Type B pancreatic cell (in vitro differentiated cells): ENCODE measurements around the gene LMNTD1. TPM values are rescaled to one million over a fixed set of nuclear protein-coding genes. Genes with fewer than 3 reads are reported as not detected.
A peak's percentile ranks its signal among the peaks of the same experiment; 100 is the strongest.

Experiments
- DNase-seq: peaks from one replicate; pipeline ENCODE4 v3.0.0; 2021; ENCODE audit warnings: mixed read lengths; ENCODE audit not compliant: unreplicated experiment; ENCODE audit errors: extremely low spot score
- H3K27ac Mint-ChIP-seq: 2 replicates; pipeline ENCODE4 v1.8.0; 2021; ENCODE audit warnings: mild to moderate bottlenecking, mixed read lengths
- H3K27me3 Mint-ChIP-seq: 2 replicates; pipeline ENCODE4 v1.8.0; 2021; ENCODE audit warnings: mixed read lengths
- H3K36me3 Mint-ChIP-seq: 2 replicates; pipeline ENCODE4 v1.8.0; 2021; ENCODE audit warnings: mixed read lengths
- H3K4me1 Mint-ChIP-seq: one replicate; pipeline ENCODE4 v1.8.0; 2021; ENCODE audit warnings: mixed read lengths; ENCODE audit not compliant: unreplicated experiment
- H3K4me3 Mint-ChIP-seq: 2 replicates; pipeline ENCODE4 v1.8.0; 2021; ENCODE audit warnings: mild to moderate bottlenecking, mixed read lengths
- H3K9me3 Mint-ChIP-seq: 2 replicates; pipeline ENCODE4 v1.8.0; 2021; ENCODE audit warnings: mixed read lengths
- total RNA-seq: library from RNA; stranded (reverse); gene quantifications from 2 replicates; pipeline ENCODE4 v1.2.1, GENCODE V29; 2021; ENCODE audit warnings: low replicate concordance
- TF ChIP-seq, protein P1 (sequence below): fragments of 200-600 bp; sonication (generic); conservative IDR thresholded peaks from 2 replicates; pipeline ENCODE4 v1.5.0; 2021; ENCODE audit warnings: antibody characterized with exemption, mild to moderate bottlenecking

LMNTD1 gene
- total RNA-seq, 1 donor from 2014 or later = not detected

DNA sequence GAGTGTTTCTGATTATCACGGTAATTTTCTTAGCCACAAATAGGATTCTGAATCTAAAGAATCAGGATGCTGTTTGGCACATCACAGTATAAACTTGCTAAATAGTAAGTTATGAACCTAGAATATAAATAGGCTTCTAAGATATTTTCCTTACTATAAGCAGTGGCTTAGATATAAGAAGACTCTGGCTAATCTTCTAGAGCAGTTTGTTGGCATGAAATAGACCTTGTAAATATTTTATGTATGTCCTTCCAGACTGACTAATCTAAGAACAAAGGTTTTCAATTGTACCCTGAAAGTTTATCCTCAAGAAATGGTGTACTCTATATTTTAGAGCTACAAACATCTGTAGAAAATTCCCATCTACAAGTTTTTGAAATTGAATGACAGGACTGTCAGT is 48.3 kb downstream of the LMNTD1 start:
- Mint-ChIP-seq H3K4me1 (no peaks in the 10 kb centered on the region), H3K27ac (no peak overlapping the region), H3K4me3 (no peak overlapping the region), H3K36me3 (no peaks in the 10 kb centered on the region), H3K27me3 (peaks cover 3% of the 10 kb centered on the region), H3K9me3 (no peaks in the 10 kb centered on the region)
- DNase-seq = no peak
- TF ChIP-seq, protein P1, sequence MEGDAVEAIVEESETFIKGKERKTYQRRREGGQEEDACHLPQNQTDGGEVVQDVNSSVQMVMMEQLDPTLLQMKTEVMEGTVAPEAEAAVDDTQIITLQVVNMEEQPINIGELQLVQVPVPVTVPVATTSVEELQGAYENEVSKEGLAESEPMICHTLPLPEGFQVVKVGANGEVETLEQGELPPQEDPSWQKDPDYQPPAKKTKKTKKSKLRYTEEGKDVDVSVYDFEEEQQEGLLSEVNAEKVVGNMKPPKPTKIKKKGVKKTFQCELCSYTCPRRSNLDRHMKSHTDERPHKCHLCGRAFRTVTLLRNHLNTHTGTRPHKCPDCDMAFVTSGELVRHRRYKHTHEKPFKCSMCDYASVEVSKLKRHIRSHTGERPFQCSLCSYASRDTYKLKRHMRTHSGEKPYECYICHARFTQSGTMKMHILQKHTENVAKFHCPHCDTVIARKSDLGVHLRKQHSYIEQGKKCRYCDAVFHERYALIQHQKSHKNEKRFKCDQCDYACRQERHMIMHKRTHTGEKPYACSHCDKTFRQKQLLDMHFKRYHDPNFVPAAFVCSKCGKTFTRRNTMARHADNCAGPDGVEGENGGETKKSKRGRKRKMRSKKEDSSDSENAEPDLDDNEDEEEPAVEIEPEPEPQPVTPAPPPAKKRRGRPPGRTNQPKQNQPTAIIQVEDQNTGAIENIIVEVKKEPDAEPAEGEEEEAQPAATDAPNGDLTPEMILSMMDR = no peak

DNA sequence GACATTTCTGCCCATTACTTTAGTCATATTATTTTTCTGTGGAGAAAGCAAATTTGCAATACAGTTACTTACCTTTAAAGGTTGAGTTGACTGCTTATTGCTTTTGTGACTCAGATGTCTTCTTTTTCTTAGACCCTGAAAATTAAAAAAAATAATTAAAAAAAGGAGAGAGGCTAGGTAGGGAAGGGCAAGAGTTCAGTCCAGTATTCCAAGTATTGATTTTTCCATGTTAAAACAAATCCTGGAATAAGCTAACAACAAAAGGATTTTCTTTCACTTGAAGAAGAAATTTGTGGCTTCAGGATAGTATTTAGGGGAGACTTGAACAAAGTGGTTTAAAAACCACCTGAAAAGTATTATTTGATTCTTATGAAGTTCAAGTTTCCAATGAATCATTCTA is 49.4 kb downstream of the LMNTD1 start:
- no peak for DNase-seq
- H3K36me3 Mint-ChIP-seq = no peaks in the 10 kb centered on the region
- peaks cover 3% of the 10 kb centered on the region for H3K27me3 Mint-ChIP-seq
- H3K9me3 Mint-ChIP-seq = no peaks in the 10 kb centered on the region
- TF ChIP-seq, protein P1 = no peak
- no peaks in the 10 kb centered on the region for H3K4me1 Mint-ChIP-seq
- no peak overlapping the region for H3K4me3 Mint-ChIP-seq
- no peak overlapping the region for H3K27ac Mint-ChIP-seq

DNA sequence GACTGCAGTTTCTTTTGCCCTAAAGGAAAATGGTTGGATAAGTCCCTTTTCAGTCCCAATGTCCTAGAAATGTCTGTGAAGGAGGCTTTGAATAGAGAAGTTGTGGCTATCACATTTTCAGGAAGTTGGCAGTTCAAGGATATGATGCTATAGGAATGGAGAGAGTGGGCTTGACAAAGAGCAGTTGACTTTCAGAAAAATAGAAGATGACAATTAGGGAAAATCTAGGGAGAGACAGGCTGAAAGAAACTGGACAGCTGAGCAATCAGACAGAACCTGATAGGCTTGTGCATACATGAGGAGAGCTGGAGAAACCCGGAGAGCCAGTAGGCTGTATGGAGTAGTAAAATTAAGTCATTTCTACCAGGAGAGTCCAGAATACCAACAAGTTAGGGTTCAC is 50.5 kb downstream of the LMNTD1 start:
- Mint-ChIP-seq H3K9me3 (no peaks in the 10 kb centered on the region), H3K27me3 (peaks cover 3% of the 10 kb centered on the region), H3K27ac (no peak overlapping the region), H3K4me3 (no peak overlapping the region), H3K4me1 (no peaks in the 10 kb centered on the region), H3K36me3 (no peaks in the 10 kb centered on the region)
- TF ChIP-seq, protein P1 = no peak
- no peak for DNase-seq

DNA sequence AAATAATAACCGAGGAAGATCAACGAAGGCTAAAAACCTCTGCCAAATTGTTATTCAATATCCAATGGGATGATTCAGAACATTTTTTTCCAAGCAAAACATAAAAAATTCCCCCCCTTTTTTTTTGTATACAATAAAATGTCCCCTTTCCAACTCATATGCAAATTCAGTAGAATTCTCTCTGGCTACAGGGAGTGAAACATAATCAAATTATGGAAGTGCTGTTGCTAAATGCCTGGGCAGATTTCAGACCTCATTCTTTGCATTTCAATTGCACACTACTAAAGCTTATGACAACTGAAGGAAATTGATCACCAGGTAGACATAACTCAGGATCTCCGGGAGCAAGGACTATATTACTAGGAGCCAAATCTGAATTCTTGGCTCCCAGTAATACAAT is 51.0 kb downstream of the LMNTD1 start:
- TF ChIP-seq, protein P1 = no peak
- Mint-ChIP-seq H3K4me1 (no peaks in the 10 kb centered on the region), H3K4me3 (no peak overlapping the region), H3K36me3 (no peaks in the 10 kb centered on the region), H3K27me3 (peaks cover 3% of the 10 kb centered on the region), H3K9me3 (no peaks in the 10 kb centered on the region), H3K27ac (no peak overlapping the region)
- DNase-seq = no peak

DNA sequence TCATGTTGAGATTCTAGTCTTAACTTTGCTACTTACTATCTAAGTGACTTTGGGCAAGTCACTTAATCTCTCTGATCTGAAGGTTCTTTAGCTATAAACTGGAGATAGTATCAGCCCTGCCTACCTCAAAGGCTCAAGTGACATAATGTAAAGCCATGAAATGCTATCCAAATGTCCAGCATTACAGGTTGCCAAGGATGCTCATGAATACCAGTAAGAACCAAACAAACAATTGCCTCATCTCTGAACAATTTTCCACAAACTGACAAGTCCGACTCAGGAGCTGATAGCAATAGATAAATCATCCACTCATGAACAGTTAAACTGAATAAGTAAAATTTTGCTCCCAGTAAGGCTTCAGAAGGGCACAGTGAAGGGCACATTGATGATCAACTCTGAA is 51.5 kb downstream of the LMNTD1 start:
- H3K36me3 Mint-ChIP-seq = peaks cover 2% of the 10 kb centered on the region
- no peak overlapping the region for H3K4me3 Mint-ChIP-seq
- H3K27me3 Mint-ChIP-seq = peaks cover 3% of the 10 kb centered on the region
- H3K9me3 Mint-ChIP-seq = no peaks in the 10 kb centered on the region
- peak overlapping the region; percentile 15 for H3K27ac Mint-ChIP-seq
- TF ChIP-seq, protein P1 = no peak
- H3K4me1 Mint-ChIP-seq = no peaks in the 10 kb centered on the region
- no peak for DNase-seq

DNA sequence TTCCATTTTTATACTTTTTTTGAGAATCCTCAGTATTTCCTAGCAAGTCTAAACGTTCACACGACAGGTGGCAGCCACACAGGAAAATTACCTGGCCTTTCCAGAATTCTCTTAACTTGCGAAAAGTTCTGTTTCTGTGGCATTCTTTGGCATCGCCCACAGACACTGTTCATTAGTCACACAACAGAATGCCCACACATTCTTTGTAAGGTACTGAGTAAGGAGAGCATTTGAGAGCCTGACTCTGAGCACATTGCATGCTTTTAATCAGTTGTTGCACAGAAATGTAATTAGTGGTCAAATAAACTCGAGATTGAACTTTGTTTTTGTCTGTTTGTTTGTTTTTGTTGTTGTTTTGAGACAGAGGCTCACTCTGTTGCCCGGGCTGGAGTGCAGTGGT is 52.4 kb downstream of the LMNTD1 start:
- Mint-ChIP-seq H3K27me3 (peaks cover 3% of the 10 kb centered on the region), H3K4me3 (no peak overlapping the region), H3K9me3 (no peaks in the 10 kb centered on the region), H3K36me3 (peaks cover 3% of the 10 kb centered on the region), H3K27ac (no peak overlapping the region), H3K4me1 (peaks cover 5% of the 10 kb centered on the region)
- no peak for DNase-seq
- TF ChIP-seq, protein P1 = no peak
